ENCODE data around the gene DHRS3.

DHRS3 gene

DNA sequence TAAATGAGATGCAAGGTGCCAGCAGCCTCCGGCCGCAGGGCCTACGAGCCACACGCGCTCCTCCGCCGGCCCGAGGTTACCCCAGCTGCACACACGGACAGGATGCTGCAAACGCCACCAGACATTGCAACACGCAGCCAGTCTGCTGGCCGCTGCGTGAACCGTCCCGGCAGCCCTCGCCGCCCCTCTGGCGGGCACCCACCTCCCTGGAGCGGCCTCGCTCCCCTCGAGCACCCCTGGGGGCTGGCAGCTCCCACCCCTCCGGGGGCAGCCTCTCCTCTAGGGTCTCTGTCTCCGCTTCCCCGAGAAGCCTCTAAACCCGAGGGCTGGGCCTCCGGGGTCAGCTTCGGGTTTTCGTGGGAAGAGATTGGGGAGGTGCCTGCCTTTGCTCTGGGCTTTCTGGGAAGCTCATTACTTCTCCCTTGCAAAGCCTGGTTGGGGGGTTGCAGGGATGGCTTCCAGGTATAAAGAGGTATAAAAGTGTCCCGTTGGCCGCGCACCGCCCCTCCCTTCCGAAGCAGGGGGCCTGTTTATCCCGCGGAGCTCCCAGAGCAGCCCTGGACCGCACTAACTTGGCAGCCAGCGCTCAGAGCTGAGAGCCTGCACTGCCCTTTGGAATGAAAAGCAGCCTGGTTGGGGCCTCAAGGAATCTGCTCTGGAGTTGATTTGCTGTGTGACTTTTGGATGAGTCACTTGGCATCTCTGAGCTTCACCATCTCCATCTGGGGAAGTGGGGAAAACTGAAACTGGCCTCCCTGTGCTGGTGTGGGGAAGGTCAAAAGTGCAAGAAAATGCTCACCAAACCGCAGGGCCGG, 21.8 kb downstream of the DHRS3 start:
- DNase-seq, result no peak

GRCh38 chr1:12595757-12596006, 22.3 kb downstream of the DHRS3 start:
- no peak for DNase-seq

GRCh38 chr1:12594966-12595756, 22.8 kb downstream of the DHRS3 start:
- no peak for DNase-seq

DNA sequence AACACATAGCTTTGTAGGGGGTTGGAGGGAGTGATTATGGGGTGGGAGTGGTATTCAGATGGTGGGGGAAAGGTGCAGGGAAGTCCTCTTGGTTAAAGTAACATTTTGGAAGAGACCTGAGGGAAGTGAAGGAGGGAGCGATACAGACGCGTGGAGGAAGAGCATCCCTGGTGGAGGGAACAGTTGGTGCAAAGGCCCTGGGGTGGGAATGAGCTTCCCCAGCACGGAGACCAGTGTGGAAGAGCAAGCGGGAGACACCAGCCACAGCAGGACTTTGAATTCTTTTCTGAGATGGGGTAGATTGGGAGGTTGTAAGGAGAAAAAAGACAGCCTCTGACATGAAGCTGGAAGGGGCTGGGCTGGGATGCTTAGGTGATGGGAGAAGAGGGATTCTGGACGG, 23.5 kb downstream of the DHRS3 start:
- DNase-seq, result no peak

DNA sequence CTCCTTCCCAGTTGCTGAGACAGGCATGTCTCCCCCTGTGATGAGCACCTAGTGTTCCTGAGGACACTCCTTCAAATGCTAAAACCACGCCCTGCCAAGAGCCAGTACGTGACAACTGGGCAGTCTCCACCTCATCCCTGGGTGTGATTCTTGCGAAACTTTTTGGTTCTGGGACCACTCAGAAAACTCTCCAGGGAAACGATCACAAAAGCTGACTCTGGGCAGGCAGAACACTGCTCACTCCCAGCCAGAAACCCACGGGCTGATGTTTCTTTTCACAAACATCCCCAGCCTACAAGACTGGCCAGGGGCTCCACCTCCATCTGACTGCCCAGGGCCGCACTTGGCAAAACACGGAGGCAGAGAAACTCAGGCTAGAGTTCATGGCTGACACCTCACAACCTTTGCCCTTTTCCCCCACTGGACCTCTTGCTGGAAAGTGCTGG, 24.4 kb downstream of the DHRS3 start:
- DNase-seq, result no peak

GRCh38 chr1:12592496-12592895, 25.5 kb downstream of the DHRS3 start:
- no peak for DNase-seq

DNA sequence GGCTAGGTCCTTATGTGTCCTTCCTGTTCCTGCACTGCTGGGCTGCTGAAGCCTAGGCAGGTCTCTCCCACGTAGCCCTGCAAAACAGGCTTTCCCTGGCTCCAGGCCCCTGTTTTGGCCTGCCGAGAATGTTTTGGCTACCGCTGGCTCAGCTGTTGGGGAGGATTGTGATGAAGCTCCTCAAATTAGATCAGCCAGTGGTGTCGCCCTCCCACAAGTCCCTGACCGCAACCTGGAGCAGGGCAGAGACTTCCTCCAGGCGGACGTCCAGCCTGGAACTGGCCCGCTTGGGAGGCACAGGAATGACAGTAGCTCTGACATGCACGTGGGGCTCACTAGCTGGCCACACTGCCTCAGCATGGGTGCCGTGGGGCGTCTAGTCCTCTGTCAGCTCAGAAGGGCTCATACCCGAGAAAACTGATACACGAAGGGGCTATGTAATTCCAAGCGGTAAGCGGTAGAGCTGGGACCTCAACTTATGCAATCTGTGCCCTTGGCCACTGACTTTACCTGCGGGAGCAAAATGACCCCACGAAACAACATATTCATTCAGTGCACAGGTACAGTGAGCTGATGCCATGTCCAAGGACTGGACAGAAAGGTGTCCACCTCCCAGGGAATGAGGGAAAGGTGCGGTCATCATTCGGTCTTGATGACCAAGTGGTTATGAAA, 26.6 kb downstream of the DHRS3 start:
- DNase-seq, result no peak

DNA sequence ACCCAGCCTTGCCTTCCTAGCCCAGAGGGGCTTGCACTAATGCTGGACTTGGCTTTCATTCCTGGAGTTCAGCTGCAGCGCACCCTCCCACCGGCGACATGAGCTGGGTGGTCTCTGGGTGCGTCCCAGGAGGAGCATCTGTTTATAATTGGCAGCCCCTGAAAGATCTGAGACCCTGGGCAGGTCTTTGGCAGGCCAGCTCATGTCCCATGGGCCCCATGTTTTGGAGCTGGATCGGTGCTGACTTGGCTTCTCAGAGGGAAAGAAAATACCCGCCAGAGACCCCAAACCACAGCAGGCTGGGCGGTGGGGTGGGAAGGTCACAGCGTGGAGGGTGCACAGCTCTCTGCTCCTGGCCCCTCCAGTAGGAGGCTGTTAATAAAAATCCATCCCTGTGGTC, 29.3 kb downstream of the DHRS3 start:
- no peak for DNase-seq

GRCh38 chr1:12587981-12588640, 29.9 kb downstream of the DHRS3 start:
- no peak for DNase-seq

DNA sequence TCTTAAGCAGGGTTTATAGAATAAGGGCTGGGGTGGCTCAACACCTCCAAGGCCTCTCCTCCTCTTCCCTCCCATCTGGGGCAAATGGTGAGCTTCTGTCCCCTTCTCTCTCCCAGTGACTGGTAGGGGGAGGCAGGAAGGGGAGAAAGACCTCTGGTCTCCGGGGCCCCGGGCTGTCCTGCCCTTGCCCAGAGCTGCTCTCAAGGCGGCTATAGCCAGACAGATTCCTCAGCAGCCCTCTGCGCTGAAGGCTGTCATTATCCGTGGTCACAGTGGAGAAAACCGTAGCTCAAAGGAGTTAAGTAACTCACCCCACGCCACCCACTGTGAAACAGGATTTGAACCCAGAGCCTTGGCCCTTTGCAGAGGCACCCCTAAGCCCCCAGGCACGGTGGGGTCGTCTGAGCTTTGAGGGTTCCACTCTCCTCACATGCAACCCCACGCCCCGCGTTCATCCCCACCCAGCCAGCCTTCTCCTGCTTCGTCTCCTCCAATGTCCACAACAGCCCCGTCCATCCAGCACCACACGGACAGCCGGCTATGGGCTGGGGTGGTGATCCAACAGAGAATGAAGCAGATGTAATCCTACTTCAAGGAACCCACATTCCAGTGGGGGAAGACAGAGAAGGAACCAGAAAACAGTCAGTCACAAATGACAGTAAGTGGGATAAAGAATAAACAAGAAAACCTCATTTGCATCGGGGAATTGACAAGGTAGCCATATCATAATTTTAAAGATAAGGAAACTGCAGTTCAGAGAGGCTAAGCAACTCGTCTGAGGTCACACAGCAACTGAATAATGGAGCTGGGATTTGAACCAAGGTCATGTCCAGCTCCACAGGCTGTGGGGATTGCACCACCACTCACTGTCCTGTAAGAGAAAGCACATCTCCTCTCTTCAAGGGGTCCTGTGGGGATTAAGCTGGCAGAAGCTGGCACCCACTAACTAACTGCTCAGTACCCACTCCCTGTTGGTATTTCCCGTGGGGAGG, 31.8 kb downstream of the DHRS3 start:
- DNase-seq, result no peak

DNA sequence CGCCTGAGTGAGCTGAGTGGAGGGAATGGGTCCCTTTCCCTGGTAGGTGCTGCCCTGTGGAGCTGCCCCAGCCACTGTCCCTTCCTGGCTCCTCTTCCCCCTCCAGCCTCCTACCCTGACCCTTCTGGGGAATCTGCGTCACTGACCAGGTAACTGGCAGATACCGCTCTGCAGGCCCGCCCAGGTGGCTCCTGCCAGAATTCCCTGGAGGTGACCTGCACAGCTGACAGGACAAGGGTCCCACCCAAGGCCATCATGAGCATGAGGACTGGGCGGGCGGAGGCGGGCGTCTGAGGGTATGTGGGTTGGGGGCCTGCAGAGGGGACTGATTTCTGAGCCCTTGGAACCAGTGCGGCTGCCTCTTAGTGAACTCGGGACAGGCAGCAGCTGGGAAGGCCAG, 32.5 kb downstream of the DHRS3 start:
- no peak for DNase-seq

DNA sequence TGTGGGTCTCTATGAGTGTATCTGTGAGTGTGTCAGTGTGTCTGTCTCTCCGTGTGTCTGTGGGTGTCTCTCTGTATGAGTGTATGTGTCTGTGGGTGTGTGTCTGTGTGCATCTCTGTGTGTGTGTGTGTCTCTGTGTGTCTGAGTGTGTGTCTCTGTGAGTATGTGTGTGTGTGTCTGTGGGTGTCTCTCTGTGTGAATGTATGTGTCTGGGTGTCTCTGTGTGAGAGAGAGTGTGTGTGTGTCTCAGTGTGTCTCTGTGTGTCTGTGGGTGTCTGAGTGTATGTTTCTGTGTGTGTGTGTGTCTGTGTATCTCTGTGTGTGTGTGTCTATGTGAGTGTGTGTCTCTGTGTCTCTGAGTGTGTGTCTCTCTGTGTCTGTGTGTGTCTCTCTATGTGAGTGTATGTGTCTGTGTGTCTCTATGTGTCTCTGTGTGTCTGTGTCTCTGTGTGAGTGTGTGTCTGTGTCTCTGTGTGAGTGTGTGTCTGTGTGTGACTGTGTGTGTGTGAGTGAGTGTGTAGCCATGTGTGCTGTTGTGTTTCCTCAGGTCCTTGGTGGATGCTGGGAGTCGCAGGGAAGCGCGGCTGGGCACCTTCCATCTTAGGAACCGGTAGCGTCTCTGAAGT, 33.0 kb downstream of the DHRS3 start:
- DNase-seq, result no peak

DNA sequence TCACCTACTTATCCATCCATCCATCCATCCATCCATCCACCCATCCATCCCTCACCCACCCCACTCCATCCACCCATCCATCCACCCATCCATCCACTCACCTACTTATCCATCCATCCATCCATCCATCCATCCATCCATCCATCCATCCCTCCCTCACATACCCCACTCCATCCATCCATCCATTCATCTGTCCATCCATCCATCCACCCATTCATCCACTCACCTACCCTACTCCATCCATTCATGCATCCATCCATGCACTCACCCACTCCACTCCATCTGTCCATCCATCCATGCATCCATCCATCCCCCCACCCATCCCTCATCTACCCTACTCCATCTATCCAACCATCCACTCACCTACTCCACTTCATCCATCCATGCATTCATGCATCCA, 34.5 kb downstream of the DHRS3 start:
- DNase-seq, result no peak

DNA sequence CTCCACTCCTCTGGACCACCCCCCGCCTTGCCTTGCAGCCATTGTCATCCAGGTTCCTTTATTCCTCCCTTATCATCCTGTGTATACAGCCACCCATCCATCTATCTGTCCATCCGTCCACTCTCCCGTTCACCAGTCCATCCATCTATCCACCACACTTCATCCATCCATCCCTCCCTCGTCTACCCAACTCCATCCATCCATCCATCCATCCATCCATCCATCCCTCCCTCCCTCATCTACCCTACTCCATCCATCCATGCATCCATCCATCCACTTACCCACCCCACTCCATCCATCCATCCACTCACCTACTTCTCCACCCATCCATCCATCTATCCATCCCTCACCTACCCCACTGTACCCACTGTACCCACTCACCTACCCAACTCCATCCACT, 35.4 kb downstream of the DHRS3 start:
- DNase-seq, result no peak

DNA sequence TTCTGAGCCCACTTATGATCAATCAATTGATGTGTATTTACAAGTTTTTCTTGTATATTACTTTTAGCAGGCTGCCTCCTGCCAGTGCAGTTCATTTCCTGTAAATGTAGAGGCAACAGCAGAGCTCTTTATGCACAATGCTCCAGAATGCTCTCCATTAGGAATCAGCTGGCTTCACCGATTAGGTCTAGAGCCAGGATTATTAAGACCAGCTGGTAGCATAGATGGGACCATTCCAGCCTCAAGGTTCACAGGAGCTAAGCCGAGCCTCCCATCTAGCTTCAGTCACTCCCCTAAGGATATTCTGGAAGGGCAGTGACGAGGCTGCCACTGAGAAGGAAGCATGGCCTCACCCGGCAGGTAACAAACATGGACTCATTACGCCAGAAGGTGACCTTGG, 36.8 kb downstream of the DHRS3 start:
- no peak for DNase-seq

- DNase-seq, result no peak
Measured at GRCh38 chr1:12580054-12580887, 37.7 kb downstream of the DHRS3 start.

GRCh38 chr1:12578860-12579422, 39.1 kb downstream of the DHRS3 start:
- no peak for DNase-seq

DNA sequence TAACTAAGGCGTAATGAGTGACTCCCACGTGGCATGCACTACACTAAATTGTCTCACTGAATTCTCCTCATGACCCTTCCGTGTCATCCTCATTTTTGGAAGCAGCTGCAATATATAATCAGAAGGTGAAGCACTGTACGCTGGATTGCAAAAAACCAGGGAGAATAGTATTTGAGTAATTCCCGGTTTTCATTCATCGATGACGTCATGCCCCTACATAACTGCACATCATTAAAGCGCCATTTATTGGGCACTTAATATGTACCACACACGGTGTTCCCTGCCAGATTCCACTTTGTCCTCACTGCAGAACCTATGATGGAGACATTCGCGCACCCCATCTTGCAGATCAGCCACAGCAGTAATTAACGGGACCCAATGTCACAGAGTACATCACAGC, 41.0 kb downstream of the DHRS3 start:
- no peak for DNase-seq

- no peak for DNase-seq
Measured at GRCh38 chr1:12574757-12575139, 43.3 kb downstream of the DHRS3 start.

- no peak for DNase-seq
Measured at GRCh38 chr1:12573015-12573825, 44.8 kb downstream of the DHRS3 start.
